ENCODE data around the gene DCAF12L1.

DCAF12L1 gene

GRCh38 chrX:126552313-126553022, at the start of gene DCAF12L1:
TSS of gene DCAF12L1 (minus strand) at chrX:126552814. CDS start at chrX:126552608, 206 bp downstream.
- no peaks in the 10 kb centered on the region for H3K36me3 ChIP-seq (ENCODE audit: insufficient read depth, low read depth, low read length)
- peaks cover 31% of the 10 kb centered on the region for H3K27me3 ChIP-seq (ENCODE audit: insufficient read depth, low read length)
- no peaks in the 10 kb centered on the region for H3K9me3 ChIP-seq (ENCODE audit: insufficient read depth, low read depth, low read length)
- no peak within 1 kb of the TSS; the same call in 1 of the 2 replicates for H3K9ac ChIP-seq (ENCODE audit: low read depth, low read length)
- H3K27ac ChIP-seq (ENCODE audit: low read length) = no peak within 1 kb of the TSS
- peak within 1 kb of the TSS; percentile 58; the same call in 1 of the 2 replicates for H3K4me3 ChIP-seq (ENCODE audit: low read length)
- H3K4me1 ChIP-seq (ENCODE audit: insufficient read depth, low read length) = no peaks in the 10 kb centered on the region

- Histone ChIP-seq H3K4me3 (ENCODE audit: low read length) (no peak overlapping the region), H3K27ac (ENCODE audit: low read length) (no peak overlapping the region), H3K9ac (ENCODE audit: low read depth, low read length) (no peak overlapping the region), H3K9me3 (ENCODE audit: insufficient read depth, low read depth, low read length) (no peaks in the 10 kb centered on the region), H3K4me1 (ENCODE audit: insufficient read depth, low read length) (no peaks in the 10 kb centered on the region), H3K36me3 (ENCODE audit: insufficient read depth, low read depth, low read length) (no peaks in the 10 kb centered on the region), H3K27me3 (ENCODE audit: insufficient read depth, low read length) (no peaks in the 10 kb centered on the region)
Observed at GRCh38 chrX:126580877-126581276, 28.3 kb upstream of the DCAF12L1 start.

- Histone ChIP-seq H3K36me3 (ENCODE audit: insufficient read depth, low read depth, low read length) (no peaks in the 10 kb centered on the region), H3K4me1 (ENCODE audit: insufficient read depth, low read length) (no peaks in the 10 kb centered on the region), H3K27ac (ENCODE audit: low read length) (no peak overlapping the region), H3K27me3 (ENCODE audit: insufficient read depth, low read length) (no peaks in the 10 kb centered on the region), H3K9ac (ENCODE audit: low read depth, low read length) (no peak overlapping the region), H3K4me3 (ENCODE audit: low read length) (no peak overlapping the region), H3K9me3 (ENCODE audit: insufficient read depth, low read depth, low read length) (no peaks in the 10 kb centered on the region)
Observed at GRCh38 chrX:126575911-126576310, 23.3 kb upstream of the DCAF12L1 start.

- Histone ChIP-seq H3K4me3 (ENCODE audit: low read length) (no peak overlapping the region), H3K4me1 (ENCODE audit: insufficient read depth, low read length) (no peaks in the 10 kb centered on the region), H3K9me3 (ENCODE audit: insufficient read depth, low read depth, low read length) (no peaks in the 10 kb centered on the region), H3K27me3 (ENCODE audit: insufficient read depth, low read length) (peaks cover 14% of the 10 kb centered on the region), H3K9ac (ENCODE audit: low read depth, low read length) (no peak overlapping the region), H3K36me3 (ENCODE audit: insufficient read depth, low read depth, low read length) (no peaks in the 10 kb centered on the region), H3K27ac (ENCODE audit: low read length) (no peak overlapping the region)
Observed at GRCh38 chrX:126557151-126557550, 4.5 kb upstream of the DCAF12L1 start.

GRCh38 chrX:126551725-126552312, 795 bp downstream of the DCAF12L1 start:
- no peaks in the 10 kb centered on the region for H3K4me1 ChIP-seq (ENCODE audit: insufficient read depth, low read length)
- H3K9me3 ChIP-seq (ENCODE audit: insufficient read depth, low read depth, low read length) = no peaks in the 10 kb centered on the region
- H3K27ac ChIP-seq (ENCODE audit: low read length) = no peak overlapping the region
- no peaks in the 10 kb centered on the region for H3K36me3 ChIP-seq (ENCODE audit: insufficient read depth, low read depth, low read length)
- peak overlapping the region; percentile 58; the same call in 1 of the 2 replicates for H3K4me3 ChIP-seq (ENCODE audit: low read length)
- peaks cover 31% of the 10 kb centered on the region for H3K27me3 ChIP-seq (ENCODE audit: insufficient read depth, low read length)
- H3K9ac ChIP-seq (ENCODE audit: low read depth, low read length) = no peak overlapping the region; the same call in 1 of the 2 replicates

- Histone ChIP-seq H3K9ac (ENCODE audit: low read depth, low read length) (no peak overlapping the region), H3K4me1 (ENCODE audit: insufficient read depth, low read length) (no peaks in the 10 kb centered on the region), H3K36me3 (ENCODE audit: insufficient read depth, low read depth, low read length) (no peaks in the 10 kb centered on the region), H3K27me3 (ENCODE audit: insufficient read depth, low read length) (peaks cover 31% of the 10 kb centered on the region), H3K27ac (ENCODE audit: low read length) (no peak overlapping the region), H3K4me3 (ENCODE audit: low read length) (no peak overlapping the region), H3K9me3 (ENCODE audit: insufficient read depth, low read depth, low read length) (no peaks in the 10 kb centered on the region)
Observed at GRCh38 chrX:126551306-126551705, 1.3 kb downstream of the DCAF12L1 start.

GRCh38 chrX:126550816-126551215, 1.8 kb downstream of the DCAF12L1 start:
- Histone ChIP-seq H3K4me1 (ENCODE audit: insufficient read depth, low read length) (no peaks in the 10 kb centered on the region), H3K36me3 (ENCODE audit: insufficient read depth, low read depth, low read length) (no peaks in the 10 kb centered on the region), H3K9me3 (ENCODE audit: insufficient read depth, low read depth, low read length) (no peaks in the 10 kb centered on the region), H3K9ac (ENCODE audit: low read depth, low read length) (no peak overlapping the region), H3K27ac (ENCODE audit: low read length) (no peak overlapping the region), H3K27me3 (ENCODE audit: insufficient read depth, low read length) (peaks cover 31% of the 10 kb centered on the region), H3K4me3 (ENCODE audit: low read length) (no peak overlapping the region)

- Histone ChIP-seq H3K9me3 (ENCODE audit: insufficient read depth, low read depth, low read length) (no peaks in the 10 kb centered on the region), H3K4me1 (ENCODE audit: insufficient read depth, low read length) (no peaks in the 10 kb centered on the region), H3K4me3 (ENCODE audit: low read length) (no peak overlapping the region), H3K27ac (ENCODE audit: low read length) (no peak overlapping the region), H3K27me3 (ENCODE audit: insufficient read depth, low read length) (no peaks in the 10 kb centered on the region), H3K36me3 (ENCODE audit: insufficient read depth, low read depth, low read length) (no peaks in the 10 kb centered on the region), H3K9ac (ENCODE audit: low read depth, low read length) (no peak overlapping the region)
Observed at GRCh38 chrX:126509923-126510322, 42.7 kb downstream of the DCAF12L1 start.

All from iPS-20b (cell line).